Activated T-cell treated with anti-CD3 and anti-CD28 coated beads for 24 hours (primary cell): ENCODE measurements around the gene CYP4V2.

ENCODE experiments used
- DNase-seq: peaks from one replicate; pipeline ENCODE4 v3.0.0-alpha.2; 2020; ENCODE audit warnings: low read depth

Gene CYP4V2

DNA sequence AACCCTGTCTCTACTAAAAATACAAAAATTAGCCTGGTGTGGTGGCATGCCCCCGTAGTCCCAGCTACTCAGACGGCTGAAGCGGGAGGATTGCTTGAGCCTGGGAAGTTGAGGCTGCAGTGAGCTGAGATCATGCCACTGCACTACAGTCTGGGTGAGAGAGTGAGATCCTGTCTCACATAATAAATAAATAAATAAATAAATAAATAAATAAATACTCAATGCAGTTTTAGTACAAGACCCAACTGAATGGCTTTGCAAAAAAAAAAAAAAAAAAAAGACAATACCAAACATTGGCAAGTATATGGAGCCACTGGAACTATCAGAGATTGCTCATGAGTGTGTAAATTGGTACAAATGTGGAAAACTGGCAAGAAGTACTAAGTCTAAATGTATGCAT, 3.3 kb upstream of the CYP4V2 start:
- DNase-seq = no peak

GRCh38 chr4:186189656-186190055, 1.7 kb upstream of the CYP4V2 start:
- no peak for DNase-seq

GRCh38 chr4:186190581-186191199, 677 bp upstream of the CYP4V2 start:
- peak; percentile 25 for DNase-seq

- DNase-seq = no peak
These were observed 772 bp downstream of the CYP4V2 start for GRCh38 chr4:186192066-186192612.

GRCh38 chr4:186193851-186194250, 2.5 kb downstream of the CYP4V2 start:
- no peak for DNase-seq

DNA sequence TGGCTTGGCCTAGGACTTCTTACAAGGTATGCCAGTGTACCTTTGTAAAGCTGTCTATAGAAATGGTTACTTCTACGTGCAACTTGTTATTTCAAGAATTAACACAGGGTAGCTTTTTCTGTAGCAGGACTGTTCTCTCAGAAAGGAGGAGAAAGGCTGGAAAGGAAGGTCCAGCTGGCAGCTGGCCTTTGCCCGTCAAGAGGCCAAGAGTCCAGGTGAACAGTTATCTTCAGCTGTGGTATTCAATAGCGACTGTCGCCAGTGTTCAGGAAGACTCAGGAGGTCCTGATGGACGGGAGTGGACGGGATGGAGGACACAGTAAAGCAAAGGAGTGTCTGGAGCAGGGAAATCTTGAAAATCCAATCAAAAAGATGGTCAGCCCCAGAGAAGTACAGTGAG, 4.7 kb downstream of the CYP4V2 start:
- DNase-seq = no peak

- no peak for DNase-seq
These were observed 9.1 kb downstream of the CYP4V2 start for GRCh38 chr4:186200516-186200915.

DNA sequence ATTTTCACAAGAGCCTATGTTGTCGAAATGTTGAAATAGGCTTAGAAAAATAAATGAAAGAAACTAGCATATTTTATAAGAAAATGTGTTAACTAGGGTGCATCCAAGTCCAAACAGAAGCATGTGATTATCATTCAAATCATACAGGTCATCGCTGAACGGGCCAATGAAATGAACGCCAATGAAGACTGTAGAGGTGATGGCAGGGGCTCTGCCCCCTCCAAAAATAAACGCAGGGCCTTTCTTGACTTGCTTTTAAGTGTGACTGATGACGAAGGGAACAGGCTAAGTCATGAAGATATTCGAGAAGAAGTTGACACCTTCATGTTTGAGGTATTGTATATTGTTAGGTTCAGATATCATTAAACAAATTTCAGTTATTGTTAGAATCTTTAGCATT, 9.6 kb downstream of the CYP4V2 start:
- DNase-seq = no peak

GRCh38 chr4:186201535-186202230, 10.3 kb downstream of the CYP4V2 start:
- peak; percentile 56 for DNase-seq

DNA sequence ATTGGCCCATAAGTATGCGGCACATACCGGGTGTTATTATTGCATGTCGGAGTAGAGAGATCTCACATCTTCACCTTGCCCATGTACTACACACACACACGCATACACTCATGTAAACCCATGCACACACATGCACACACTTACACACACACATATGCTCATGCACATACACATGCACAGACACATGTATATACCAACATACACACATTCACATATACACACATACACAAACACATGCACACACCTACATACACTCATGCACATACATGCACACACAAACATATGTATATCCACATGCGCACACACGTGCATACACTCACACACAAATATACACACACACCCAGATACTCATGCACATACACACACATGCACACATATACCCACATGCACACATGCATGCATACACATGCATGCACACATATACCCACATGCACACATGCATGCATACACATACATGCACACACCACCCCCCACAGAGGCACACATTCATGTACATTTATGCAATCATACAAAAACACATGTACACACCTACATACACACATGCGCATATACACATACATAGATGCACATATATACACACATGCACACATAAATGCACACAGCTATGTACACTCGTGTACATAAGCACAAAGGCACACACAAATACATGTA, 11.2 kb downstream of the CYP4V2 start:
- DNase-seq = no peak

- DNase-seq = no peak
These were observed 12.0 kb downstream of the CYP4V2 start for GRCh38 chr4:186203406-186203805.

DNA sequence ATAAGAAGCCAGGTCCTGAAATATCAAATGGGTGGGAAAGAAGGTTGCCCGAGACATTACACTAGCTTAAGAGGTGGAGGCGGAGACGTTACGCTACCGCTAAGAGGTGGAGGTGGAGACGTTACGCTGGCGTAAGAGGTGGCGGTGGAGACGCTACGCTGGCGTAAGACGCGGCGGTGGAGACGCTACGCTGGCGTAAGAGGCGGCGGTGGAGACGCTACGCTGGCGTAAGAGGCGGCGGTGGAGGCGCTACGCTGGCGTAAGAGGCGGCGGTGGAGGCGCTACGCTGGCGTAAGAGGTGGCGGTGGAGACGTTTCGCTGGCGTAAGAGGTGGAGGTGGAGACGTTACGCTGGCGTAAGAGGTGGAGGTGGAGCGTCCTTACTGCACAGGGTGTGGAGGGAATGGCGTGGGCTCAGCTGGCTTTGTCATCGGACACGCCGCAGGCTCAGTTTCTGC, 12.8 kb downstream of the CYP4V2 start:
- DNase-seq = peak; percentile 64

DNA sequence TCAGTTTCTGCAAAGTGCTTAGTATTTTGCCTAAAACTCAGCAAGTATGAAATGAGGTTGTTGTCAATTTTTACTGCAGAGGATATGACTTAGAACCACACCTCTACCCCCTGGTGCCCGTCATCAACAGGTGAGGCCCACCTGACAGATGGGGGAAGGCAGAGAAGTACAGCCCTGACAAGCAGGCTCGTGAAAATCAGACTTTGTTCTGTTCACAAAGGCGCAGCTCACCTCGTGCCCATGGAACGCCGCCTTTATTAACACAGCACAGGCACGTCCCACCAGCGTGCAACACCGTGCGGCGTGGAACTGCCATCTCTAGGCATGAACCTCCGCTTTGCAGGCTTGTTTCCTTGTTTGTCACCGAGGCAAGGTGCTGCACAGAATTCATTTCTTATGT, 13.3 kb downstream of the CYP4V2 start:
- DNase-seq = no peak

DNA sequence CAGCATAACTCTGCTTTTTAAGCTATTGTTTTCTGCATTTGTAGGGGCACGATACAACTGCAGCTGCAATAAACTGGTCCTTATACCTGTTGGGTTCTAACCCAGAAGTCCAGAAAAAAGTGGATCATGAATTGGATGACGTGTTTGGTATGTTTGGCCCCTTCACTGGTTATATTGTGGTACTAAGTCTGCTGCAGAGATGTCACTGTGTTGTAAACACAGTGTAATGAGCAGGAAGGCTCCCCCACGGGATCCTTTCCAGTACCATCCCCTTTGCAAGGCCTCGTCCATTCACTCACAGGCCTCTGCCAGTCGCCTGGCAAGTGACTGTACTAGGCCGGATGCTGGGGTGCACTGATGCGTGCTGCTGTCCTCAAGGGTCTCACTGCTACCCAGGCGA, 13.8 kb downstream of the CYP4V2 start:
- DNase-seq = no peak

- no peak for DNase-seq
These were observed 25.2 kb downstream of the CYP4V2 start for GRCh38 chr4:186216465-186217024.

GRCh38 chr4:186217733-186218293, 26.4 kb downstream of the CYP4V2 start:
- DNase-seq = no peak

DNA sequence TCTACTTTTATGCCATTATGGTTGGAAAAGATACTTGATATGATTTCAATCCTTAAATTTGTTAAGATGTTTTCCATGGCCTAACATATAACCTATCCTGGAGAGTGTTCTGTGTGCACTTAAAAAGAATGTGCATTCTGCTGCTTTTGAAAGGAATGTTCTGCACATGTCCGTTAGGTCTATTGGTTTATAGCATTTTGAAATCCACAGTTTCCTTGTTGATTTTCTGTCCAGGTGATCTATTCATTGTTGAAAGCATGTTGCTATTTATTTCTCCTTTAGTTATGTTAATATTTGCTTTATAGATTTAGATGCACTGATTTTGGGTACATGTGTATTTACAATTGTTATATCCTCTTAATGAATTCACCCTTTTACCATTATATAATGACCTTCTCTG, 30.3 kb downstream of the CYP4V2 start:
- no peak for DNase-seq

GRCh38 chr4:186225848-186226247, 34.5 kb downstream of the CYP4V2 start:
- DNase-seq = no peak

- DNase-seq = no peak
These were observed 35.3 kb downstream of the CYP4V2 start for GRCh38 chr4:186226521-186227189.

DNA sequence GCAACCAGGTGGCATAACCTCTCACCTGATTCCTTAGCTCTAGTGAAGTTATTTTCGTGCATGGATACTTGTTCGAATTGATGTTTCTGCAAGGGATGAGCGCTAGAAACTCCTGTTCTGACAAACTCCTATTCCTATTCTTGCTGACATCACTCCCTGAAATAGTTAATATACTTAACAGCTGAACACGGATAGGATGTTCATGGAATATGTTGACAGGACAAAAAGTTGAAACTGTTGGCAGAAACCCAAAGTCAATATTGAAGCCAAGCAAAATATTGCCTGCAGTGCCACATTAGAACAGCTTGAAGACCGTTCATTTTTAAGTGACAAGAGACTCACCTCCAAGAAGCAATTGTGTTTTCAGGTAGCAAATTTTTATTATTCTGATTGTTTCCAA, 35.9 kb downstream of the CYP4V2 start, which contains the start of gene KLKB1:
Gene KLKB1, plus strand, starts transcription at position 287 of the 400 bp plus-strand sequence. CDS start 689 bp downstream, outside the sequence.
- no peak for DNase-seq

DNA sequence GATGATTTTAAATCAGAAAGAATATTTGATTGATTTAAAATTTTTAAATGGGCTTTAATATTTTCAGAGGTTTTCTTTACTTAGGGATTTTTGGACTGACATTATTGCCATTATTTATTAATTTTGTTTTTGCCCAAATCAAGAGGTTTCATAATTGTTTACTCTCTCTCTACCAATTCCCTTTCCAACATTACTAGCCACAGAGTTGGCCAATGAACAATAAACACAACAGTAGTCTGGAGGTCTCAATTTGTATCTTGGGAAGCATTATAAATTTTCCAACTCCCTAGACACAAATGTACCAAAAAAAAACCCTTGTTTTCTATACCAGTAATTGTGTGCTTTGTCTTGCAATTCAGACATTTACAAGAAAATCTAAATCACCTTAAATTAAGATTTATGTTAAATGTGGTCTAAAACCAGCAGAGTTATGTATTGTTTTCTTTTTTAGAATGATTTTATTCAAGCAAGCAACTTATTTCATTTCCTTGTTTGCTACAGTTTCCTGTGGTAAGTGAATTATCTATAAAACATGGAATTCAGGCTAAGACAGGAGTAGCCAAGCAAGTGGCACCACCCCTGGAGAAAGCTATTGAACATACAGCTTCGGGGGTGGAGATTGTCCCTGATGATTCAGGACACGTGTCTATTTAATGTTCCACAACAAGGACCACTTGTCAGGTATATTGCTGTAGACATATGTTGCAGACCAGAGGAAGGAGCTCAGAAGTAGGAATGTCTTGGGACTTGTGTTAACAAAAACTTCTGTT, 36.6 kb downstream of the CYP4V2 start:
- no peak for DNase-seq
